GM18526 (cell line): ENCODE measurements around the gene GDAP1L1.

Experiments used
- POLR2A ChIP-seq: IDR thresholded peaks from 3 replicates; pipeline ENCODE4 v1.6.1; 2011; ENCODE audit not compliant: insufficient read length; ENCODE audit errors: extremely low read depth

Gene GDAP1L1

GRCh38 chr20:44234566-44235317, 12.4 kb upstream of the GDAP1L1 start:
- no peak for TF ChIP-seq POLR2A

- no peak for TF ChIP-seq POLR2A
Measured at GRCh38 chr20:44235702-44236101, 11.4 kb upstream of the GDAP1L1 start.

GRCh38 chr20:44241796-44242195, 5.3 kb upstream of the GDAP1L1 start:
- no peak for TF ChIP-seq POLR2A

- TF ChIP-seq POLR2A: no peak
Measured at GRCh38 chr20:44245977-44246376, 1.1 kb upstream of the GDAP1L1 start.

GRCh38 chr20:44247586-44248409, 690 bp downstream of the GDAP1L1 start:
- TF ChIP-seq POLR2A: no peak

- TF ChIP-seq POLR2A: no peak
Measured at GRCh38 chr20:44248410-44248759, 1.3 kb downstream of the GDAP1L1 start.

GRCh38 chr20:44251284-44251683, 4.2 kb downstream of the GDAP1L1 start:
- no peak for TF ChIP-seq POLR2A

GRCh38 chr20:44253528-44253927, 6.4 kb downstream of the GDAP1L1 start:
- TF ChIP-seq POLR2A: no peak

GRCh38 chr20:44254073-44254472, 7.0 kb downstream of the GDAP1L1 start:
- no peak for TF ChIP-seq POLR2A

- no peak for TF ChIP-seq POLR2A
Measured at GRCh38 chr20:44255942-44256341, 8.8 kb downstream of the GDAP1L1 start.

GRCh38 chr20:44256961-44257360, 9.9 kb downstream of the GDAP1L1 start:
- no peak for TF ChIP-seq POLR2A

- no peak for TF ChIP-seq POLR2A
Measured at GRCh38 chr20:44258226-44258890, 11.2 kb downstream of the GDAP1L1 start.

- no peak for TF ChIP-seq POLR2A
Measured at GRCh38 chr20:44264287-44264686, 17.2 kb downstream of the GDAP1L1 start.

GRCh38 chr20:44268802-44269201, 21.7 kb downstream of the GDAP1L1 start:
- TF ChIP-seq POLR2A: no peak

GRCh38 chr20:44271915-44272663, 25.0 kb downstream of the GDAP1L1 start:
- no peak for TF ChIP-seq POLR2A
